Activated CD4-positive, alpha-beta memory T cell treated with anti-CD3 and anti-CD28 coated beads, Interleukin-2, amount 10 ng/mL, durations not matched to agents 7 days and 5 days (primary cell): ENCODE results near the gene KIRREL3. TPM values are rescaled to one million over a fixed set of nuclear protein-coding genes. Genes with fewer than 3 reads are reported as not detected.

ENCODE experiments used
- CTCF ChIA-PET: fragments of 350-600 bp; sonication (Branson Sonifier 250); formaldehyde crosslinking; loops from one replicate; lab custom pipeline; 2021; ENCODE audit warnings: antibody characterized with exemption, inconsistent platforms; lab: Charles Lee
- POLR2A ChIA-PET: fragments of 350-600 bp; sonication (Branson Sonifier 250); formaldehyde crosslinking; loops from one replicate; lab custom pipeline; 2021; ENCODE audit warnings: antibody characterized with exemption; lab: Charles Lee
- DNase-seq: peaks from one replicate; pipeline ENCODE4 v3.0.0-alpha.2; 2020
- H3K27ac Mint-ChIP-seq: one replicate; pipeline ENCODE4 v1.8.0; 2021; ENCODE audit warnings: mild to moderate bottlenecking, mixed read lengths
- H3K27me3 Mint-ChIP-seq: one replicate; pipeline ENCODE4 v1.8.0; 2021; ENCODE audit warnings: mixed read lengths
- H3K36me3 Mint-ChIP-seq: one replicate; pipeline ENCODE4 v1.8.0; 2021; ENCODE audit warnings: low read depth, mixed read lengths
- H3K4me1 Mint-ChIP-seq: one replicate; pipeline ENCODE4 v1.8.0; 2021; ENCODE audit warnings: mixed read lengths
- H3K4me3 Mint-ChIP-seq: one replicate; pipeline ENCODE4 v1.8.0; 2021; ENCODE audit warnings: mild to moderate bottlenecking, mixed read lengths
- H3K9me3 Mint-ChIP-seq: one replicate; pipeline ENCODE4 v1.8.0; 2021; ENCODE audit warnings: mixed read lengths
- total RNA-seq, 2 experiments: library from RNA; stranded (reverse); gene quantifications; one replicate each; pipeline ENCODE4 v1.2.3, GENCODE V29; 2021

KIRREL3 gene
- total RNA-seq, 2 experiments from 2014 or later: not detected

DNA sequence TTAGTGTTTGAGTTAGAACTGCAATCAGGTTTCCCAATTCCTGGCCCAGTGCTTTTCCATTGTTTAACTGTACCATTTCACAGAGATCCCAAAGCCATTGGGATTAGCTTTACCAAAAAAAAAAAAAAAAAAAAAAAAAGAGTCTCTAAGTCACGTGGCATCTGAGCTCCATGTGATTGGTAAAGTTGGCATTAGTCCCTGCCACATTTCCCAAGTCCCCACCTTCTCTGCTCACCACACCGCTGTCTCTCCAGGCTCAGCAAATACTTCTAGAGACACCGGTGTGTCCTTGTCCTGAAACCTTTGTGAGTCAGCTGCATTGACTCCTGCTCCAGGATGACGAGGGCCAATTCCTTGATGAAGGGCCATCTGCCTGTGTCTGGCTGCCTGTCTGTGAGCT is 305.3 kb downstream of the KIRREL3 start:
- ChIA-PET POLR2A (no interaction called here), CTCF (no interaction called here)
- no peak for DNase-seq
- Mint-ChIP-seq H3K27ac (no peak overlapping the region), H3K36me3 (no peaks in the 10 kb centered on the region), H3K4me3 (no peak overlapping the region), H3K4me1 (no peaks in the 10 kb centered on the region), H3K9me3 (no peaks in the 10 kb centered on the region), H3K27me3 (no peaks in the 10 kb centered on the region)

DNA sequence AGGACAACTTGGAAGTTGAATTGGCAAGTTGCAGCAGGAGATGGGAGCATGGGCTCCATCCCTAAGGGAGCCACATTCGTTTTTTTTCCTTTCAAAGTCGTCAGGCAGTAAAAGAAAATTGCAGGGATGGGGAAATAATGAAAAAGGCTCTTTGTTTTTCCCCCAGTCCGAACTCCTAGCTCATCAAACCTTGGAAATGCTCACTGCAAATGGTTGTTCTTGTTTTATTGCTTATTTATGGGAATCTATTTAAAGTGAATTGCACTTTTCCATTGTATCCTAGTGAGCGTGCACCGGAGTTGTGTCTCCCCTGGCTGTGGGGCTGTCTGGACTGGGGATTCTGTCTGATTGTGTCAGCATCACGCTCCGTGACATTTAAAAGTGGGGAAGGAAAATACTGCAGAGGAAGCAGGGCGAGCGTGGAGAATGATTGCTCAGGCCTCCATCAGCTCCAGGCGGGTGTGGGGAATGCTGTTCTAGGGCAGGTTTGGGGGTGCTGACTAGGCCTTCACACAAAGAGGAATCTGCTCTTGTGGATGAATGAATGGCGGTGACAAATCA is 306.4 kb downstream of the KIRREL3 start:
- H3K27ac Mint-ChIP-seq: no peak overlapping the region
- POLR2A ChIA-PET: no interaction called here

DNA sequence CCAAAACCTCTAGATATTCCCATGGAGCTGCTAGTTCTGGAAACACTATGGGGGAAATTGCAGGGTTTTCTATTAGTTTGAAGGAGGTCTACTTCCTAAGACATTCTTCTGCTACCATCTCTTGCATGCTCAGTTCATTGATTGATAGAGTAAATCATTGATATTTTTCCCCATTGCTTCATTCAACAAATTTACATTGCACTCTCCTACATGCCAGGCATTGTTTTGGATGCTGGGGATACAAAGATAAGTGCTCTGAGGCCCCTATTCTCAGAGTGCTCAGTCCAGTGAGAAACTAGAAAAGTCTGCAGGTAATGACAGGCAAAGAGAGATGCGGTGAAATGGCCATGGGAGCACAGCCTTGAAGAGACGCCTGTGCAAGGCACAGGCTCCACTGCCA is 313.1 kb downstream of the KIRREL3 start:
- H3K27me3 Mint-ChIP-seq: no peaks in the 10 kb centered on the region
- no peak overlapping the region for H3K4me3 Mint-ChIP-seq
- H3K4me1 Mint-ChIP-seq: no peaks in the 10 kb centered on the region
- no peaks in the 10 kb centered on the region for H3K9me3 Mint-ChIP-seq
- no peak overlapping the region for H3K27ac Mint-ChIP-seq
- POLR2A ChIA-PET: no interaction called here
- H3K36me3 Mint-ChIP-seq: no peaks in the 10 kb centered on the region
- DNase-seq: no peak
- CTCF ChIA-PET: interaction anchor here (0.6 kb wide), 1 partner anchor 303 kb away, joined by 3 read pairs; no protein-coding TSS in a partner anchor

More for the DNA sequence above, 306.4 kb downstream of the KIRREL3 start:
- H3K9me3 Mint-ChIP-seq: no peaks in the 10 kb centered on the region
- H3K36me3 Mint-ChIP-seq: no peaks in the 10 kb centered on the region
- no peaks in the 10 kb centered on the region for H3K4me1 Mint-ChIP-seq
- no peak overlapping the region for H3K4me3 Mint-ChIP-seq
- H3K27me3 Mint-ChIP-seq: no peaks in the 10 kb centered on the region
- no peak for DNase-seq
- CTCF ChIA-PET: no interaction called here

DNA sequence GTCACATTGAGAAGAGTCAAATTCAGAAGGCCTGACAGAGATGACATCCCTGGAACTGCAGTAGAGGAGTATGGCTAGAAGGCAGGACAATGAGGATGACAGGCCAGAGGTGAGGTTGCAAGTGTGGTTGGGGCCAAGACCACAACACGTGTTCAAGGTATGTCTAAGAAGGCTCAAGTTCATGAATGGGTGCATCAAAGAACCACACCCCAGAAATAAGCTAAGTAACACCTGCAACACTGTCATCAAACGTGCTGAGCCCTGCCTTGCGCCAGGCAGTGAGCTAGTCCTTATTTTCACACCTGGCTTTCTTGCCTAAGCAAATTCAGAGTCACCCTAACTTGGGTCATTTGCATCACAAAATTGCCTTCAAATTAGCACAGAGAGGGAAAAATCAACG is 313.6 kb downstream of the KIRREL3 start:
- CTCF ChIA-PET: interaction anchor here (0.6 kb wide), 1 partner anchor 303 kb away, joined by 3 read pairs; no protein-coding TSS in a partner anchor
- Mint-ChIP-seq H3K27me3 (no peaks in the 10 kb centered on the region), H3K4me3 (no peak overlapping the region)

DNA sequence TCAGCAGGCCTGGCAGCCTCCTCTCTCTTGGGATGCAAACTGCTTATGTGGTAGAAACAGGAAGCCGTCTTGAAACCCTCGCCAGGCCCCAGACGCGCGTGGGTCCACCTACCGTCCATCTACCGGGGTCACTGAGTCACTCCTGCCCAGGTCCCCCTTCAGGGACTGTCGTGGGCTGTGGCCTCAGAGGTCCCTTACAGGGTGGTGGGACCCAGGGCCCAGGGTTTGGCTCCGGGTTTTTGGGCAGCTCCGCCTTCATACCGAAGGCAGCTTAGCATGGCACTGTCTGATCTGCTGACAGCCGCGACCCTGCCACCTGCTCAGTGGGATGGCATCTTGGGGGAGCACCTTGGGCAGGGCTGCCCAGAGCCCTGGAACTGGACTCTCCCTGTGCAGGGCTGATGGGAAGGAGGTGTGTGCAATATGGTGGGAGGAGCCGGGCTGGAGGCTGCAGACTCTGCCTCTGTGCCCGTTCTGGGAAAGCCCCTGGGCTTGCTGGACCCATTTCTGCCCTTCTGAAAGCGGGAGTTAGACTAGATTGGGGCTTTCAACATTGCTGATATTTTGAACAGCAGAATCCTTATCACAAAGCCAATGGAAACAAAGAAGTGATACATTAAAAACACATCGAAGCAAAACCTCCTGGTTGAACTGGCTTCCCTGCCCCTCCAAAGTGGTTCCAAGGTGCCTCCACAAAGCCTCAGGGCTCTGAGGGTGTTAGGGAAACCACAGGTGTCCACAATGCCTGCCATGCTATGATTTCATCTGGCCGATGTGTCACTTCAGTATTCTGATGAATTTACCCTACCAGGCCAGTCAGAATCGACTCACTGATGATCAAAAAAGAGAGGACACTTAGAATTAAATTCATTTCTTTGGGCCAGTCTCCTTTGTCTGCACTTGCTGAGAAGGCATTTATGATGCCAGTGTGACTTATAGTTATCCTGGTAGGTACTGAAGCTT is 316.5 kb downstream of the KIRREL3 start:
- peaks cover 1% of the 10 kb centered on the region for H3K27me3 Mint-ChIP-seq
- DNase-seq: no peak
- no peak overlapping the region for H3K27ac Mint-ChIP-seq
- H3K4me3 Mint-ChIP-seq: no peak overlapping the region
- ChIA-PET CTCF (no interaction called here), POLR2A (no interaction called here)
- H3K4me1 Mint-ChIP-seq: no peaks in the 10 kb centered on the region
- no peaks in the 10 kb centered on the region for H3K36me3 Mint-ChIP-seq
- no peaks in the 10 kb centered on the region for H3K9me3 Mint-ChIP-seq

More for the DNA sequence above, 313.6 kb downstream of the KIRREL3 start:
- POLR2A ChIA-PET: no interaction called here
- Mint-ChIP-seq H3K27ac (no peak overlapping the region), H3K36me3 (no peaks in the 10 kb centered on the region), H3K9me3 (no peaks in the 10 kb centered on the region), H3K4me1 (no peaks in the 10 kb centered on the region)
- DNase-seq: no peak

DNA sequence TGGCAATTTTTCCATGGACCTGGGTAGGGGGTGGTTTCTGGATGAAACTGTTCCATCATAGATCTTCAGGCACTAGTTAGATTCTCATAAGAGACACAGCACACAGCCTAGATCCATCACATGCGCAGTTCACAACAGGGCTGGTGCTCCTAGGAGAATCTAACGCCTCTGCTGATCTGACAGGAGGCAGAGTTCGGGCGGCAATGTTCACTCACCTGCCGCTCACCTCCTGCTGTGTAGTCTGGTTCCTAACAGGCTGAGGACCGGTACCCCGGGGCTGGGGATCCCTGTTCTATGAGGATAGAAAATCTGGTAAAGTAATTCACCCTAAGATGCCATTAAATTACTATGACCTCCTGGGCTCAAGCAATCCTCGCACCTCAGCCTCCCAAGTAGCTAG is 318.0 kb downstream of the KIRREL3 start:
- H3K4me3 Mint-ChIP-seq: no peak overlapping the region
- H3K4me1 Mint-ChIP-seq: no peaks in the 10 kb centered on the region
- H3K36me3 Mint-ChIP-seq: no peaks in the 10 kb centered on the region
- H3K27me3 Mint-ChIP-seq: peaks cover 1% of the 10 kb centered on the region
- no peaks in the 10 kb centered on the region for H3K9me3 Mint-ChIP-seq
- ChIA-PET CTCF (no interaction called here), POLR2A (no interaction called here)
- H3K27ac Mint-ChIP-seq: no peak overlapping the region
- no peak for DNase-seq

DNA sequence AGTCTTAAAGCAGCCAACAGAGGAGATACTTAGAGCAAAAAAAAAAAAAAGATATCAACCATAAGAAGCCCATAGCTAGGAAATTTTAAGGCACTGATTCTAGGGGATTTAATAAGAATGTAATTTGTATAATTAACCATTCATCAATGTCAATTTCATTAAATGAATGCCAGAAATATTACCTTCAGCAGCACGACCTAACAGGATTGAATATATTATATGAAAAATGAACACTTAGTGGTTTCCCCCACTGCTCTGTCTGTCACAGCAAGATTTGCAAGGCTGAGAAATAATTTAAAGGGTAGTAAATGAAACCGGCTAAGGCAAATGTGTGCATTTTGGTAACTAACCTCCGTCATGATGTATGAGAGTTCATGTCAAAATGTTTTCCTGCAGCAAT is 319.9 kb downstream of the KIRREL3 start:
- H3K4me3 Mint-ChIP-seq: no peak overlapping the region
- H3K4me1 Mint-ChIP-seq: no peaks in the 10 kb centered on the region
- no peak for DNase-seq
- H3K27me3 Mint-ChIP-seq: peaks cover 1% of the 10 kb centered on the region
- POLR2A ChIA-PET: no interaction called here
- H3K9me3 Mint-ChIP-seq: no peaks in the 10 kb centered on the region
- CTCF ChIA-PET: no interaction called here
- no peak overlapping the region for H3K27ac Mint-ChIP-seq
- H3K36me3 Mint-ChIP-seq: no peaks in the 10 kb centered on the region

DNA sequence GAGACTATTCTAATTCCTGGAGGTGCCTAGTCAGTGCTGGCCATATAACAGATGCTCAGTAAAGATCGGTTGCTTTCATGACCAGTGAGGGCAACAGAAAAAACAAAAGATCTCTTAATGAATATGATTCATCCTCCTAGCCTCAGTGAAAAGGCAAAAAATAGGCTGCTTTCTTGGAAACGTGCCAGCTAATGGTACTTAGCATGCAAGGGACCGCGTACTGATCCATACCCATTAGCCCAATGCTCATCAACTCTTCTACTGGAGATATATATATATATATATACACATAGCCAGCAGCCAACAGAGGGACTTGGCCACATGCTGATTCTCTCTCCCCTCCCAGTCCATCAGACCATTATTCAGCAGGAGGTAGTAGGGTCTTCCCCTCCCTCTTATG is 320.4 kb downstream of the KIRREL3 start:
- no peak overlapping the region for H3K27ac Mint-ChIP-seq
- no peaks in the 10 kb centered on the region for H3K4me1 Mint-ChIP-seq
- no peaks in the 10 kb centered on the region for H3K36me3 Mint-ChIP-seq
- no peaks in the 10 kb centered on the region for H3K9me3 Mint-ChIP-seq
- ChIA-PET CTCF (no interaction called here), POLR2A (no interaction called here)
- H3K27me3 Mint-ChIP-seq: peaks cover 1% of the 10 kb centered on the region
- no peak for DNase-seq
- H3K4me3 Mint-ChIP-seq: no peak overlapping the region

DNA sequence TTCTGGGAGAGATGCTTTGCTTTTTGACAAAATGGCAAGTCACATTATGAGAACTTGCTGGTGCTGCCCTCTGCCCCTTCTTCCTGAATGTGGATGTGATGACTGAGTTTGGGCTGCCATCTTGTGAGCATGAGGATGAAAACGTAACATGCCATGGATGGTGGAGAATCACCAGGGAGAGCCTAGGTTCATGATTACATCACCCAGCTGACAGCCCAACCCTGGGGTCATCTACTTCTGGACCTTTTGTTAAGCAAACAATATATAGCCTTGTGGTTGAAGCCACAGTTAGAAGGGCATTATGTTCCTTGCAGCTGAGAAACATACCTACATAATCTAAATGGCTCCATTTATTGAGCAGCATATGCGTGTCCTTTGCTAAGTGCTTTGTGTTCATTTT is 321.5 kb downstream of the KIRREL3 start:
- POLR2A ChIA-PET: no interaction called here
- CTCF ChIA-PET: no interaction called here
- no peak for DNase-seq
- H3K27me3 Mint-ChIP-seq: peaks cover 1% of the 10 kb centered on the region
- no peak overlapping the region for H3K27ac Mint-ChIP-seq
- no peaks in the 10 kb centered on the region for H3K9me3 Mint-ChIP-seq
- no peak overlapping the region for H3K4me3 Mint-ChIP-seq
- H3K36me3 Mint-ChIP-seq: no peaks in the 10 kb centered on the region
- H3K4me1 Mint-ChIP-seq: no peaks in the 10 kb centered on the region

DNA sequence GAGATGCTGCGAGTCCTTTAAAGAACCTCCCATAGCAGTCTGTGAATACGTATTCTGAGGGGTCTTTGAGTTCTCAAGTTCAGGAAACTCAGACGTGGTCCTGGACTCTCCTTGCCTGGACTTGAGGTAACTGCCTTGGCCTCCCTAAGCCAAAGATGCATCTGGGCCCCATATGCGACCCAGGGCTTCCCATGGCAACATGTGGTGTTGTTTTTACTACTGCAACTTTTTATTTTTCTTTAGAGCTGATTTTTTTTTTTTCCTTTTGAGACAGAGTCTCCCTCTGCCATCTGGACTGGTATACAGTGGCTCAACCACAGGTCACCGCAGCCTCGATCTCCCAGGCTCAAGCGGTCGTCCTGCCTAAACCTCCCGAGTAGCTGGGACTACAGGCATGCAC is 324.0 kb downstream of the KIRREL3 start:
- Mint-ChIP-seq H3K27me3 (peaks cover 1% of the 10 kb centered on the region), H3K9me3 (no peaks in the 10 kb centered on the region), H3K27ac (no peak overlapping the region), H3K4me1 (no peaks in the 10 kb centered on the region), H3K36me3 (no peaks in the 10 kb centered on the region), H3K4me3 (no peak overlapping the region)
- CTCF ChIA-PET: interaction anchor here (0.6 kb wide), 1 partner anchor 225 kb away, joined by 4 read pairs; no protein-coding TSS in a partner anchor
- POLR2A ChIA-PET: no interaction called here
- DNase-seq: no peak

DNA sequence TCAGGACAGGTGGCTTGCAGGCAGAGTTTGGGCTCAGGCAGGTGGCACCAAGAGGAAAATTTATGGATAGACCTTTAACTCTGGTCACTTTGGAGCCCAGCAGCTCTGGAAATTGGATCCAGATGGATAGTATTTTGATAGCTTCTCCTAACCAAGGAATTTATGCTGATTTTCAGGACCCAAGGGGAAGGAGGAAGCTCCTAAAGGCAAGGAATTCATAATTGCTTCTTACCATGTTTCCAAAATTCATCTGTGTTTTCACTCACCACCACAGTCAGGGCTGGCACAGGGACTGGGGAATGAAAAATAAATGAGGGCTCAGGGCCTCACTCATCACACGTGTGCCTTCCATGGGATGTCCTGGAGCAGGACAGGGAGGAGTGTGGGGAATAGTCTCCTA is 327.3 kb downstream of the KIRREL3 start:
- Mint-ChIP-seq H3K4me3 (no peak overlapping the region), H3K9me3 (no peaks in the 10 kb centered on the region), H3K27ac (no peak overlapping the region), H3K36me3 (no peaks in the 10 kb centered on the region), H3K27me3 (peaks cover 3% of the 10 kb centered on the region), H3K4me1 (no peaks in the 10 kb centered on the region)
- no peak for DNase-seq
- POLR2A ChIA-PET: no interaction called here
- CTCF ChIA-PET: no interaction called here

DNA sequence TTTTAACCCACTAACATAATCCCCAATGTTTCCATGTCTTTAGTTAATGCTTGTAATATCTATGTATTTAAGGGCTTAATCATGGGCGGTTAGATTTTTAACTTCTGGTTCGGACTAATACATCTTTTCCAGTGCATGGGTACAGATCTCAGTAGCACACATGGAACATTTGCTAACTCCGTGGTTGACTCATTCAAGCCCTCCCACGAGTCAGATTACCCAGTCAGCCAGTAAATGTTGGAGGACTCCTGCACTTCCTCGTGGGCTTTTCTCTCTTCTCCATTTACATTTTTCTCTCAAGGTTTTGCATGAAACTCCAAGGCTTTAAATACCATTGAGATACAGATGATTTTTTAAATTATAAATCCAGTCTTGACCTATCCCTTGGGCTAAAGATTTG is 331.2 kb downstream of the KIRREL3 start:
- H3K4me3 Mint-ChIP-seq: no peak overlapping the region

DNA sequence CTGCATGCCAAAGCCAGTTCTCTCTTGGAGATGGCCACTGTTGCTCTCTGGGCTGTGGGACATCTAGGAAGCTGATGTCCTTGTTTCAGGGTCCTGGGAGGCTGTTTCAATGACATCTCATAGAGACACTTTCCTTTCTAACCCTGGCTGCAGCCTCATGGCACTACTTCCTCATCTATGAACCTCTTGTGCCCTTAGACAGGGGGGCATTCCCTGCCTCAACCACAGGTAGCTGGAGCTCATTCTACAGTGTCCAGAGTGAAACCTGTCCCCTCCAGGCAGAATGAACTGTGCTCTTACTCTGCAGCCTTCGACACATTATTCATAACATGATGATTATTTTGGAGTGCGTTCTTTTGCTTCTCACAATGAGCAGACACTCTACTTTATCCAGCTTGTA is 335.9 kb downstream of the KIRREL3 start:
- Mint-ChIP-seq H3K27me3 (peaks cover 4% of the 10 kb centered on the region), H3K9me3 (no peaks in the 10 kb centered on the region), H3K4me3 (no peak overlapping the region), H3K4me1 (no peaks in the 10 kb centered on the region), H3K36me3 (no peaks in the 10 kb centered on the region), H3K27ac (no peak overlapping the region)
- ChIA-PET CTCF (no interaction called here), POLR2A (no interaction called here)
- DNase-seq: no peak

More for the DNA sequence above, 331.2 kb downstream of the KIRREL3 start:
- H3K9me3 Mint-ChIP-seq: no peaks in the 10 kb centered on the region
- H3K27ac Mint-ChIP-seq: no peak overlapping the region
- ChIA-PET CTCF (no interaction called here), POLR2A (no interaction called here)
- H3K4me1 Mint-ChIP-seq: no peaks in the 10 kb centered on the region
- no peaks in the 10 kb centered on the region for H3K36me3 Mint-ChIP-seq
- H3K27me3 Mint-ChIP-seq: peaks cover 6% of the 10 kb centered on the region
- no peak for DNase-seq
